CD4-positive, alpha-beta T cell treated with Interleukin-2 at 100 ng/mL for 4 hours (primary cell): ENCODE results near the gene MACROH2A2.
"Not testable (repeated sequence)": the region's sequence is repeated elsewhere in the genome, so short reads cannot be mapped to it uniquely, and the experiment has no call there.

Source experiments
- DNase-seq: peaks from one replicate; pipeline ENCODE4 v3.0.0-alpha.2; 2020; ENCODE audit warnings: low spot score

MACROH2A2 gene

GRCh38 chr10:70158113-70158512 is 105.5 kb downstream of the MACROH2A2 start:
- DNase-seq, result no peak

- not testable (repeated sequence) for DNase-seq
Observed at GRCh38 chr10:70159366-70159765, 106.7 kb downstream of the MACROH2A2 start.

- DNase-seq, result no peak
Observed at GRCh38 chr10:70160798-70161197, 108.2 kb downstream of the MACROH2A2 start.
